Measurements from ENCODE around the gene ADRA2C.
"Not testable (repeated sequence)": the region's sequence is repeated elsewhere in the genome, so short reads cannot be mapped to it uniquely, and the experiment has no call there.

Gene ADRA2C

DNA sequence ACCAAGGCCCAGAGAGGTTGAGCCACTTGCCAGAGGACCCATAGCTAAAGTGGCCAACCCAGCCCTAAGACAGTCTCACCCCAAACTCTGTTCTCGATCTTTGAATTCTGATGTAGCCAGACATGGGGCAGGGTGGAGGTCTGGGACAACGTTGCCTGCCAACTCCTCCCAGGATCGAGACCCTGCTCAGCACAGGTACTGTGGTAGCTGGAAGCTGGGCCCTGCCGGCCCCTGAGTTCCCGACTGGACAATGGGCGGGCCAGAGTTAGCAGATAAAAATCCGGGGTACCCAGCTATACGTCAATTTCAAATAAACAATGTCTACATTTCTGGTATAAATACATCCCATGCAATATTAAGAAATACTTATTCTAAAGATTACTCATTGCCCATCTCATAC is 35.3 kb downstream of the ADRA2C start:
- DNase-seq = no peak

DNA sequence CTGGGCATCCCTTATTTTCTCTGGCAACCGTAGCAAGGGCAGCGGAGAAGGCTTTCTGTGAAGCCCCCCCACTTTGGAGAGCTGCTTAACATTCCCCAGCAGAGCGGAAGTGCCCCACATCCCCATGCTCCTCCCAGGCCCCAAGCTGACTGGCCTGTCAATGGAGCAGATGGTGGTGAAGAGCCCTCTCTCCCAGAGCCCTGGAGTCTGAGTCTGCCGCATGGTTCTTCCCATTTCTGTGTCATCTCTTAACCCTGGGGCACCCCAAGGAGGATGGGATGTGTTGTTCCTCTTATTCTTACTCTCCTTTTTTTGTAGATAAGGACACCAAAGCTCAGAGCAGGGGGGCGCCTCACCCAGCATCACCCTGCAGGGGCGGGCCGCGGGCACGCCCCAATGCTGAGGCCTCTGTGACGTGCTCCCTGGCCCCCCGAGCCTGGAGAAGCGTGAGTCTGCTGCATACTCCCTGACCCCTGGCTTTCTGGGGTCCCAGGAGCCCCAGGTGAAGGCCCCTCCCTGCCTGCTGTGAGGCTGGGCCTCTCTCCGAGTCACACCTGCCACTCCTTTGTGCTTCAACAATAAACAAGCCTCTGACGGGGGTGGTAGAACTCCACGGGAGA is 35.9 kb downstream of the ADRA2C start:
- no peak for DNase-seq

DNA sequence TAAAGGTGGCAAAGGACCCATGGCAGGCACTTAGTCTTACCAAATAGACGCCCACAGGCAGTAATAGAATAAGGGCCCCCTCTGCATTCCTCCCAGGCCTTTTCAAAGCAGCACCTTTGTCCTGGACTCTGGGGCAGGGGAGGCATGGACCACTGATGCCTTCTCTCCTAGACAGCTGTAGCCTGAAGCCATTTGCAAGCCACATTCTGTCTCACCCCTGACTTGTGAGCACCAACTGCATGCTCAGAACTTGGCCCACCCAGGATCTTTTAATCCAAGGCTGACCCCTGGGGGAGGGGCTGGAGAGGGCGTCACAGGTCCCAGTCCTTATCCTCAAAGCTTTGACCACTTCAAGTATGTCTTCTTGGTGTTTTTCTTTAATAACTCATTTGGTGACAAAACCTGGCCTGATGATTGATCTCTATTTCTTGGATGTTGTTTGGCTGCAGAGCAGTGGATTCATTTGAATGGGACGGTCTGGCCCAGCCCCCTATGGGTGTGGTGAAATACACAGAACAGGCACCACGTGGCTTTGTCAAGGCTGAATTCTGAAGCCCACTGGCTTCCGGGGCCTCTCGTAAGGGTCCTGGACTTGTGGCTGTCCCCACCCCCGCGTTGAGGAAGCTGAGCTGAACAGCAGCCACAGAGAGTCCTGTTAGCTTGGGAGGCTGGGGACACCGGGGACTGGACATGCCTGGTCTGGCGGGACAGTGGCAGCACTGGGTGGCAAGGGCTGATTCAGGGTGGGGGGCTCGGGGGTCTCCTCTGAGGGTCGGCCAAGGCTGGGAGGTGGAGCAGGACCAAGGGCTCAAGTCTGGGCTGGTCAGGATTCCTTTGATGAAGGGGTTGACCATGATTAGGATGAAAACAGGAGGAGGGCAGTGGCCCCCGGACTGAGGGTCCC is 36.6 kb downstream of the ADRA2C start:
- DNase-seq = no peak

DNA sequence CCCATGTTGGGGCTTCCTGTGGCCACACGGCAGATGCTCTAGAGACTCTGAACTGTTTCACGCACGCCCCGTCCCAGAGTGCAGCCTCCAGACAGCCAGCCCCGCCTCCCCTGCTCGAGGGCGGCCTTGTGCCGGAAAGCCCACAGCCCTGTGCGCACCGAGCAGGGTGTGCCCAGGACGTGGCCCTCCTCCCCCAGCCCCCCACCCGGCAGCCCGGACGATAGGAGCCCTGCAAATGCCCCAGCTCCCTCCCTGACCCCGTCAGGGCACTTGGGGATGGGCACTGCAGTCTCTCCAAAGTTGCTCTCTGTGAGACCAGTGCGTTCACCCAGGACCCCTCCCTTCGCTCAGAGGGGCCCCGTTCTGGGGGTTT is 37.3 kb downstream of the ADRA2C start:
- DNase-seq = no peak

DNA sequence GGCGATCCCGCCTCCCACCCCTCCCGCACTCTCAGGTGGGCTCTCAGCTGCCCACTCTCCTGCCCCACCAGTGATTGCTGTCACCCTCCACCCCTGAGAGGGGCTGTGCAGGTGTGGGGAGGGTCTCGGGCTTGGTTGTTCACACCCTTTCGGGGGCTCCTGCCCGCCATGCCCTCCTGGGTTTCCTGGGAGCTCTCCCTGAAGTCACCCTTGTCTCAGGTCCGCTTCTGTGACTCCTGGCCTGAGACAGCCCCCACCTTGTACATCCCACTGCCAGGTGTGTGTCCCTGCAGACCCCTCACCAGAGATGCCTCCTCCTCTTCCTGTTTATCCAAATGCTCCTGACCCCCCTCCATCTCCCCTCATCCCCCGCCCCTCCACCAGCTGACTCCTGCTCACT is 37.8 kb downstream of the ADRA2C start:
- no peak for DNase-seq

DNA sequence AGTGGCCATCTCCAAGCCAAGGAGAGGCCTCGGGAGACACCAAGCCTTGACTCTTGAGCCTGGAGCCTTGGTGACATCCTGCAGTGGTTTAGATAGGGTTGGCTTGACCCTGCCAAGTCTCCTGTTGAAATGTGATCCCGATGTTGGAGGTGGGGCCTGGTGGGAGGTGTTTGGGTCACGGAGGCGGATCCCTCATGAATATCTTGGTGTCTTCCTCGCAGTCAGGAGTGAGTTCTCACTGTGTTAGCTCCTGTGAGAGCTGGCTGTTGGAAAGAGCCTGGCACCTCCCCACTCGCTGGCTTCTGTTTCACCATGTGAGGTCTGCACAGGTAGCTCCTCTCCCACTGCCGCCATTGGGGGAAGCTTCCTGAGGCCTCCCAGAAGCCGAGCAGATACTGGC is 38.8 kb downstream of the ADRA2C start:
- DNase-seq = no peak

DNA sequence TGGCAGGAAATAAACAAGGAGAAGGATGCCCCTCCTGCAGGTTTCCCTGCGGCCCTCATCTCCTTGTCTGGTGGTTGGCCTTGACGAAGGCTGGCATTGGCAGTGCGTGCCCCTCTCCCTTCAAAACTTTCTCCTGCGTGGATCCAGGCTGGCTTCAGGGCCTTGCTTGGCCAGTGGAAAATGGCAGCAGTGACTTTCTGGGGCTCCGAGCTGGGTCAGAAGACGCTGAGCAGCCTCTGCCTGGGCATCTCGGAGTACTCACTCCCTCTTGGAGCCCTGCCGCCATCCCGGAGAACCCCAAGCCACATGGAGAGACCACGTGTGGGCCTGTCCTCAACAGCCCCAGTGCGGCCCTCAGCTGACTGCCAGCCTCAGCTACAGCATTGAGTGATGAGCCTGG is 39.5 kb downstream of the ADRA2C start:
- no peak for DNase-seq

DNA sequence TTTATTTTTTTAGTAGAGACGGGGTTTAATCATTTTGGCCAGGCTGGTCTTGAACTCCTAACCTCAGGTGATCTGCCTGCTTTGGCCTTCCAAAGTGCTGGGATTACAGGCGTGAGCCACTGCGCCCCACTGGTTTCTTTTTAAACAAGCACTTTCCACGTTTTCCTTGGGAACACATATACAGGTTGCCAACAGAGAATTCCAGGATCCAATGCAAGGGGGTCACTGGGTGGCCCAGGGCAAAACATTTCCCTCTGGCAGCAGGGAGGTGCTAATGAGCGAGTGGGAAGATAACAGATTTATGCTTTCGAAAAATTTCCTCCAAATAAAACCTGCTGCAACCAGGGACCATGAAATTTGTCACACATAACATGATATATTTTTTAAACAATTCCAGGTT is 41.1 kb downstream of the ADRA2C start:
- DNase-seq = no peak

DNA sequence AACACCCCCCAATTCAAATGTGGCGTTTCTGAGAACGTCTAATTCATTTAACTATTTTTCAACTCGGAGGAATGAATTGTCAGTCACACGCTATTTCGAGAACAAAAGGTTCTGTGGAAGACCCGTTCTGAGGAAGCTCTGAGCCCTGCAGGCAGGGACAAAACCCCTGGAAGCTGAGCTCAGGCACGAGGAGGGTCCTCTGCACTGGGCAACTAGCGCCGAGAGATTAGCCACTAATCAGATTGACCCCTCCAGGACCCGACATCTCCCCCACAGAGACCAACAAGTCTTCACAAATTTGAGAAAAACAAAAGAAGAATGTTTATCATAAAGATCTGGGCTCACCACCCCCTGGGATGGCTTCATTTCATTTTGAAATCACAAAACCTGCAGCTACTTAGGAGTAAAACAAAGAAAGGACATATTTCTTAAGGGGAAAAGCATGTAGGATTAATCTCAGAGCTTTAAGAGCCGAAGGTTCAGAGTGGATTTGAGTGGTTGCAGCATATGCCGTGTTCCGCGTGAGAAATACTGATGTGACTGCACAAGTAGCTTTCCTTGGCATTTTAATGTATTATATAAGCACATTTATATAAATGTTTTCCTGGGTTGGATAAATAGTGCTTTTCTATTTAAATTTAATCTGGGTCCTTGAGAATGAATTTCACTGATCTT is 41.8 kb downstream of the ADRA2C start:
- no peak for DNase-seq

DNA sequence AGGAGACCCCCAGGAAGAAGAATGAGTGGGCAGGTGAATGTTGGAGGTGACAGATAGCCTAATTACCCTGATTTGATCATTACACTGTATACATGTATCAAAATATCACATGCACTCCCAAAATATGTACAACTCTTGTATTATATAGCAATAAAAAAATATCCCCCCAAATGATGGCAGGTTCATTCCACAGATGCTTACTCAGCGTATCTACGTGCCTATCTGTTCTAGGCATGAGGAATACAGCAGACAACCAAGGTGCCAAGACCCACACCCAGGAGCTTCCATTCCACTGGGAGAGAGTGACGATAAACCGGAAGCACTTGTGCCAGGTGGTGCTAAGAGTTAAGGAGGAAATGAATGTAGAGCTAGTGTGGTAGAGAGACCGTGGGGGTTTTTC is 42.4 kb downstream of the ADRA2C start:
- DNase-seq = no peak

DNA sequence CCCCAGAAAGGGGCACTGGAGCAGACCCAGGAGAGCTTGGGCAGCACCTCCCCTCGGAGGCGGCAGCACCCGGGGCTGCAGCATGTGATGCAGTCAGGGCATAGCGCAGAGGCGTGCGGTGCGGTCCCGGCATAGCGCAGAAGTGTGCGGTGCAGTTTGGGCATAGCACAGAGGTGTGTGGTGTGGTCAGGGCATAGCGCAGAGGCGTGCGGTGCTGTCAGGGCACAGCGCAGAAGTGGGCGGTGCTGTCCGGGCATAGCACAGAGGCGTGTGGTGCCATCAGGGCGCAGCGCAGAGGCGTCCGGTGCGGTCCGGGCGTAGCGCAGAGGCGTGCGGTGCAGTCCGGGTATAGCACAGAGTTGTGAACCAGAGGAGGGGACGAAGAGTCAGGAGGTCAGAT is 42.8 kb downstream of the ADRA2C start:
- no peak for DNase-seq

DNA sequence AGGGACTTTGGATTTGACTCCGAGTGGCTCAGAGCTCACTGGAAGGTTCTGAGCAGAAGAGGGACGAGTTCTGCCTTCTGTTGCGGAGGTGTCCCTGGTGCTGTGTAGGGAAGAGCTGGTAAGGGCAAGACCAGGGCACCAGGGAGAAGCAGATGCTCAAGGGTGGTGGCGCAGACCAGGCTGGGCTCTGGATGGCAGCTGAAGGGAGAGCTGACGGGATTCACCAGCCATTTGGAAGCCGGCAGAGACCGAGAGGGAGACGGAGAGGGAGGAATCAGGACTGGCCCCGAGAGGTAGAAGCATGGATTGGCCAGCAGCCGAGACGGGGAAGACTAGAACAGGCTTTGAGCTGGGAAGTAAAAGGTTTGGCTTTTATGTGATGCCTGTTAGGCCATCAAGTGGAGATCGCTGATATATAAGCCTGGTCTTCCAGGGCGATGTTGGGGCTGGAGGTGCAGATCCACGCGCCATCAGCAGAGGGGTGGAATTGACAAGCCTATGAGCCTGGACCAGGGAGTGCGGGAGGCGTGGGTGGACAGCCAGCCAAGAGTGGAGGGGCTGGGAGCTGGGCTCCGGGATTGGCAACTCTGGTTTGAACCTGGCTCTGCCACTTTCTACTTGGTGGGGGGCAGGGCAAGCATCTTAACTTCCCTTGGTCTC is 43.4 kb downstream of the ADRA2C start:
- DNase-seq = no peak

DNA sequence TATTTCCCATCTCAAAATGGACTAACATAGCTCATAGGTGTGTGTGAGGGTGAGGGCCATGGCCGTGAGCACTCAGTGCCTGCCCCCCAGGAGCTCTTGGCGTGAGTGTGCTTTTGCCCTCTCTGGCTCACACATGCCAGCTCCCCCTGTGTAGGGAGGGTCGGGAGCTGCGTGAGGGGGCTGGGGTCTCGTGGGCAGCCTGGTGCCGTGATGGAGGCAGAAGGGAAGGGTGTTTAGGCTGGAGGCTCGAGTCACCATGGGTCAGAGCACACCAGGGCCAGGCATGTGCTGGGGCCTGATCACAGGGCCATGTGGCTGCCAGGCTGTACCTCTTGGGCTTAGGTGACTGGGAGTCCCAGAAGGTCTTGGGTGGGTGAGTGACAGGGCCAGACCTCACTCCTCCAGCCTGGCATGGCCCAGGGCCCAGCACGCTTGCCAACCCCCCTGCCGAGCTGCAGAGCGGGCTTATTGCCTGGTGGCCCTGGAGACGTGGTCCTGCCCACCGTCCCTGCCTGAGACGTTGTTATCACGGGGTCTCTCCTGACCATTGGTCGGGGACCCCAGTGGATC is 44.0 kb downstream of the ADRA2C start:
- DNase-seq = no peak

DNA sequence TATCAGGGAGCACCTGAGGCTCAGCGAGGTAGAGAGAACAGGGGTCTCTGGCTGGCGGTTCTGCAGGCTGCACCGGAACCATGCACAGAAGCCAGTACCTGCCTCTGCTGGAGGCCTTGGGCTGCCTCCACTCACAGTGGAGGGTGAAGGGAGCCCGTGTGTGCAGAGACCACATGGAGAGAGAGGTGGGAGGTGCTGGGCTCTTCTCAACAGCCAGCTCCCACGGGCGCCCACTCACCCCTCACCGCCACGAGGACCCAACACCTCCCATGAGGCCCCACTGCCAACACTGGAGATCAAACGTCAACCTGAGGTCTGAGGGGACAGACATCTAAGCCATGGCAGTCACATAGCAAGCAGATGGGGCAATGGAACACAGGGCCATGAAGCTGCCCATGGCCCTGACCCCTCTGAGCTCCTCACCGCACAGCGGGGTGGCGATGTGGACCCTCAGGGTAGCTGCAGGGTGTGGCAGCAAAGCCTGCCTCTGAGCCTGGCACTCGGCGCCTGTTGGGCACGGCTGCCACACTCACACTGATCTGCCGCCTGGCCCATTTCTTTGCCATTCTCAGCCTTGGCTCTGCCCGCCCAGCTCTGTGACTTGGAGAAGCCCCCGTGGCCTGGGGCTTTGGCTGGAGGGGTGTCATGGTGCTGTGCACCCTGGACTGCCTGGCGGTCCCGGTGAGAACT is 44.8 kb downstream of the ADRA2C start:
- no peak for DNase-seq

DNA sequence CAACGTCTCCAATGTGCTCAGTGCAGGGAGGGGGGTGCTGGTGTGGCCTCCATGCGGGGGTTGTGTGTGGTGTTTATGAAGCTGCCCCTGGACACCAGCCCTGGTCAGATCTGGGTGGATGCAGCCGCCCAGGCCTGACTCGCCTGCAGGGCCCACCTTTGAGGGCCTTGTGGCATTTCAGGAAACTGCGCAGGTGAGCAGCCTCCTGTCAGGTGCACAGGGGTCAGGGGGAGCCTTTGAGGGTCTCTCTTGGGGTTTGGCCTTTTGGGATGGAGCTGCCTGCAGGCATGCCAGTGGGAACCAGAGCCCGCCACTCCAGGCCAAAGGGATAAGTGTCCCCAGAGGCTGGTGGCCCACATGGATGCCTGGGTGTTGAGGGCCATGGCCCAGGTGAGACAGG is 45.4 kb downstream of the ADRA2C start:
- DNase-seq = no peak

DNA sequence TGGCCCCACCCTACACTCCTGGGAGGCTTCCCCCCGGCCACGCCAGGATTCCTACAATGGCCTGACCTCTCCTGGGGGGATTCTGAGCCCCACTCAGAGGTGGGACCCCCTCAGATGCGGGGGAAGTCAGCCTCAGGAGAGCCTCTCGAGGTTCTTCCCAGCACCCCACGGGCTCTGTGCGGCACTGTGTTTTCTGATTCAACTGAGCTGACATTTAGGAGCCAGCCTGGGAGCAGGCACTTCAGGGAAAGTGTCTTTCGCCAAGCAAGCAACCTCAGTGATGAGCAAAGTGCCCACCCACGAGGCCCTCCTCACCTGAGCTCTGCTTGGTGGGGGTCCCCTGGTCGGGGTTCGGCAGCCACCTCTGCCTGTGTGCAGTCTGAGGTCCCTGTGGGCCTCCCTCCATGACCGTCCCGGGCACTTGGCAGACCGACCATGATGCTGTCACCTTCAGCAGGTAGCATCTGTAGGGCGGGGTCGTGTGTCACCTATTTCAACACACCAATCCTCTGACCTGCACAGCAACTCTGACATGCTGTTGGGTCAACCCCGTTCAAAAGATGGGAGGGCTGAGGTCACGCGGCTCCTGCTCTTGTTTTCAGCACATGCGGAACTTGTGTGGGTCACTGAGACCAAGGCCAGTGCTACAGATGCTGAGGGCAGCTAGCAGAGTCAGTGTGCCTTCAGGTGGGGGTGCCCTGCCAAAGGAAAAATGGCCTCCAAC is 46.2 kb downstream of the ADRA2C start:
- no peak for DNase-seq

DNA sequence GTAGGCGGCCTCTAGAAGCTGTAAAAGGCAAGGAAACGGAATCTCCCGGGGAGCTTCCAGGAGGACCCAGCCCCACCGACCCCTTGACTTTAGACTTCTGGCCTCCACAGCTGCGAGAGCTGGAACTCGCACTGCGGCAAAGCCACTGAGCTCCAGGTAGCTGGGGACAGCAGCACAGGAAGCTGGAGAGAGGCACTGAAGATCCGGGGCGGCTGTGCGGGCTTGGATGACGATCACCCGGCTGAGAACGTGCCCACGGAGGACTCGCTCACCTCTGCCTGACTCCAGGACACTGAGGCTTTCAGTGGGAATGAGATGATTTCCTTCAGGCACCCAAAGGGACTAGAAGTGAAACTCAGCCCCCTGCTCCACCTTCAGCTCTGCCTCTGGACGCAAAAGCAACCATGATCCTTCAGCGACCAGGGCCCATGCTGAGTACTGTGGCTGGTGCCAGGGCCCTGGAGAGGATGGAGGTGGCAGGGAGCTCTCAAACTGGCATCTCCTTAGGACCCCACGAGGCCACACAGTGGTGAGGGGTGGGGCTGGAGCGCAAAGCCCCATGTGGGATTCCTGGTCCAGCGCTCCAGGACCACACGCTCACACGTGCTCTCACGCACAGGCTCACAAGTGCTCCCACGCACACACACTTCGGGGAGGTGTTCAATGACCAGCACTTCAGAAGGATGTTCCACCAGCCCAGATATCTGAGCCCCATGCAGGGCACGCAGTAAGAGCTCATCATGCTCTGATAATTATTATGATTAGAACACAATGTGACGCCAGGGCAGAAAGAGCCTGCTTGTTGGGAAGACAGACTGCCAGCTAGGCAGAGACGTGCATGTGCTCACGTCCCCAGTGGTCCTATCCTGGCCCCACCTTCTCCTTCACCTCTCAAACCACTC is 47.2 kb downstream of the ADRA2C start:
- no peak for DNase-seq

DNA sequence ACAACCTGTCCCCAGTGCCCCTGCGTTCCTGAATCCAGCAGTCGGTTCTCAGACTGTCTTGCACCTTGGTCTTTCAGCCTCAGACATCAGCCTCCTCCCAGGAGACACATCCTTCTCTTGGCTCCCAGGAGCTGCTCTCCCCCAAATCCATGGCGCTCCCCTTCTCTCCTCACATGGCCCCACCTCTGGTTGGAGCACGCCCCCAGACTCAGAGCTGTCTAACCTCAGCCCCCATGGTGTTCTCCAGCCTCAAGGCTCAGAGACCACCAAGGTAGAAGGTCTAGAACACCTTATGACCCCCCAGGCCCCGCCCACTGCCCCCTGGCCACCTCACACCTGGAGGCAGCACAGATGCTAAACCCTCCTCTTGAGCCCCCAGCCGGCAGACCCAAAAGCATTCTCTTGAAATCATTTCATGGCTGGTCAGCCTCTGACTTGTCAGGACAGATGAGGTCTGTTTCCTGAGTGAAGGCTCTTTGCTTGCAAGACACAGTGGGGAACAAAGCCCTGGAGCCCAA is 47.9 kb downstream of the ADRA2C start:
- DNase-seq = no peak

DNA sequence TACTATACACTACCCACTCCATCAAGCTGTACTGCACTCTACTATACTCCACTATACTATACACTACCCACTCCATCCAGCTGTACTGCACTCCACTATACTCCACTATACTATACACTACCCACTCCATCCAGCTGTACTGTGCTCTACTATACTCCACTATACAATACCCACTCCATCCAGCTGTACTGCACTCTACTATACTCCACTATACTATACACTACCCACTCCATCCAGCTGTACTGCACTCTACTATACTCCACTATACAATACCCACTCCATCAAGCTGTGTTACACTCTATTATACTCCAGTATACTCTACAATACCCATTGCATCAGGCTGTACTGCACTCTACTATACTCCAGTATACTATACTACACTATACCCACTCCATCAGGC is 48.7 kb downstream of the ADRA2C start:
- DNase-seq = not testable (repeated sequence)

DNA sequence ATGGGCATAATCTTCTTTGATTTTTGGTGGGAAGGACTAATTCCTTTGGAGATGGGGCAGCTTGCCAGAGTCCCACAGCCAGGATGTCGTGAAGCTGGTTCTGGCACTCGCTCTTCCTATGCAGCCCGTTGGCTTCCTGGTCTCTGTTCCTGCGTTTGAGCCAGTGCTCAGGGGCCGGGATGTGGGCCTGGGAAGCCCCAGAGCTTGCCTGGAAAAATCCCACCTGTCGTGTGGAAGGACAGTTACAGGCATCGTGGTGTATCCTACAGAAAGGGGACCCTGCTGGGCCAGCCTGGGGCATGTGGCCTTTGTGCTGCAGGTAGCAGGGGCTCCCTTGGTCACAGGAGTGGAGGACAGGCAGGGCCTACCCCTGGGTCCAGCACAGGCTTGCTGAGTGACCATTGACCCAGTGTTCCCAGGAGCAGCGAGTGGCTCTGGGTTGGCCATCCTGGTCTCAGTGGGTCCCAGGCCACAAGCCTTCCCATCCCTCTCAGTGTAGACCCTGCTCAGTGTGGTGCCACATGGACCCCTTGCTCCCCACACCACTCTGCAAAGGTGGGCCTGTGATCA is 50.2 kb downstream of the ADRA2C start:
- DNase-seq = no peak
